ENCODE results near the gene CBX7. TPM values are rescaled to one million over a fixed set of nuclear protein-coding genes. Genes with fewer than 3 reads are reported as not detected.
"Not testable (repeated sequence)": the region's sequence is repeated elsewhere in the genome, so short reads cannot be mapped to it uniquely, and the experiment has no call there.

The CBX7 gene
- polyA plus RNA-seq, 2 of the 4 experiments (the other 2 are of a cell fraction), result 0.79 to 2.5 TPM

DNA sequence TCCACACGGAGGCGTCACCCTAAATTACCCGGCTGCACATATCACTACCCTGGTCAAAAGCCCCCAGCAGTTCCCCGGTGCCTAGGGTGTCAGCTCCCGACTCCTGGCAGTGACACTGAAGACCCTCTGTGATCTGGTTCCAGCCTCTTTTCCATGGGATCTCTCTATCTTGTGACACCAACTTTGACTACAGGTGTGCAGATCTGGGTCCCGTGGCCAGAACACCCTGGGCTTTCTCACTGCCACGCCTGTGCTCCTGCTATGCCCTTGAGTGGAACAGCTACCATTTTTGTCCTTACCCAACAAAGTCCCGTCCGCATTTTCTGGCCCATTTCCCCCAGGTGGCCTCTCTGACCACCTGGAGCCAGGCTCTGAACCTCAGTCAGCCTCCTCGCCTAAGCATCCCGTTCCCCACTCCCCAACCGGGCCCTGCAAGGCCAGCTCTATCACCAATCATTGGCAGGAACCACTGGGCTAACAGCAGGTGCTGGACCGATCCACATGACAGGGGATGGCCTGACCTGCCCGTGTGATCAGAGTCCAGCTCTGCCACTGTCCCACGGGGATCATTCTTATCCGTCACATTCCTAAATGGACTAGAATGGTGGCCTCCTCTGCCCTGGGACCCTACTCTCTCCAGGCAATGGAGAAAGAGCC lies 20.7 kb upstream of the CBX7 start:
- ChIA-PET CTCF (interaction anchor here (2.2 to 9.0 kb wide), 3 partner anchors 134 to 143 kb away, joined by 15 to 96 read pairs (median 22); no protein-coding TSS in a partner anchor), POLR2A (interaction anchor here (0.7 kb wide), 1 partner anchor 147 kb away, joined by 4 read pairs; no protein-coding TSS in a partner anchor)
- Histone ChIP-seq H3K9me3 (no peaks in the 10 kb centered on the region), H3K4me1 (peaks cover 66% of the 10 kb centered on the region), H3K27ac (peak overlapping the region; percentile 92 to 95), H3K4me2 (peak overlapping the region; percentile 87; the same call in 1 of the 3 replicates), H3K4me3 (no peak overlapping the region)
- TF ChIP-seq, protein P1, sequence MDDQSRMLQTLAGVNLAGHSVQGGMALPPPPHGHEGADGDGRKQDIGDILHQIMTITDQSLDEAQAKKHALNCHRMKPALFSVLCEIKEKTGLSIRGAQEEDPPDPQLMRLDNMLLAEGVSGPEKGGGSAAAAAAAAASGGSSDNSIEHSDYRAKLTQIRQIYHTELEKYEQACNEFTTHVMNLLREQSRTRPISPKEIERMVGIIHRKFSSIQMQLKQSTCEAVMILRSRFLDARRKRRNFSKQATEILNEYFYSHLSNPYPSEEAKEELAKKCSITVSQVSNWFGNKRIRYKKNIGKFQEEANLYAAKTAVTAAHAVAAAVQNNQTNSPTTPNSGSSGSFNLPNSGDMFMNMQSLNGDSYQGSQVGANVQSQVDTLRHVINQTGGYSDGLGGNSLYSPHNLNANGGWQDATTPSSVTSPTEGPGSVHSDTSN (IDR thresholded peaks at IDR 0.05), result no peak
- TF ChIP-seq EP300 (IDR thresholded peaks at IDR 0.05), result no peak
- TF ChIP-seq ZFP36 (IDR thresholded peaks at IDR 0.05; ENCODE audit: borderline replicate concordance, partially characterized antibody), result no peak
- no peak for TF ChIP-seq POLR2AphosphoS2 (conservative IDR thresholded peaks at IDR 0.05; ENCODE audit: low read length)
- no peak for TF ChIP-seq CTCF (IDR thresholded peaks at IDR 0.05)
- DNase-seq (ENCODE audit: low read depth in 1 of 2, low spot score in 1 of 2) (no peak), ATAC-seq (no peak), FAIRE-seq (no peak)
- WGBS (ENCODE audit: missing lambda C conversion rate), result 93% methylated on average over 16 of the region's 16 CpGs

GRCh38 chr22:39172265-39173049 lies 20.0 kb upstream of the CBX7 start:
- TF ChIP-seq ZFP36 (IDR thresholded peaks at IDR 0.05; ENCODE audit: borderline replicate concordance, partially characterized antibody) (peak; percentile 67), HDAC2 (IDR thresholded peaks at IDR 0.05) (0 out of 2 replicates have a peak, but pooled peaks have one; percentile 23), KDM1A (IDR thresholded peaks at IDR 0.05; ENCODE audit: low read depth) (peak; percentile 34; the same call in 1 of the 2 replicates)
- CTCF ChIA-PET, result interaction anchor here (1.2 to 9.0 kb wide), 7 partner anchors 7 to 356 kb away, joined by 4 to 96 read pairs (median 15); no protein-coding TSS in a partner anchor
- H3K9me3 ChIP-seq; FAIRE-seq; H3K4me2 ChIP-seq; DNase-seq (ENCODE audit: low read depth in 1 of 2, low spot score in 1 of 2); ATAC-seq; H3K4me3 ChIP-seq: not testable (repeated sequence)
- Histone ChIP-seq H3K4me1 (peaks cover 63% of the 10 kb centered on the region), H3K27ac (peak overlapping the region; percentile 92 to 95)
- 77% methylated on average over 10 of the region's 11 CpGs for WGBS (ENCODE audit: missing lambda C conversion rate)
- POLR2A ChIA-PET, result interaction anchor here (0.7 to 2.8 kb wide), 2 partner anchors 146 to 147 kb away, joined by 4 to 16 read pairs; partner anchors contain the start of gene RPL3

- ATAC-seq, result no peak
- POLR2A ChIA-PET, result interaction anchor here (0.7 to 2.8 kb wide), 3 partner anchors 139 to 147 kb away, joined by 5 to 16 read pairs (median 6); partner anchors contain the start of gene RPL3
- H3K4me1 ChIP-seq, result peaks cover 56% of the 10 kb centered on the region
- H3K9me3 ChIP-seq, result no peaks in the 10 kb centered on the region
- H3K4me3 ChIP-seq, result no peak overlapping the region
- peak overlapping the region; percentile 59; the same call in 2 of the 3 replicates for H3K4me2 ChIP-seq
- WGBS (ENCODE audit: missing lambda C conversion rate), result 93% methylated on average over 13 of the region's 17 CpGs
- DNase-seq (ENCODE audit: low read depth in 1 of 2, low spot score in 1 of 2), result no peak
- peak overlapping the region; percentile 92 to 95 for H3K27ac ChIP-seq
- TF ChIP-seq ESRRA (IDR thresholded peaks at IDR 0.05; ENCODE audit: borderline replicate concordance, low read length) (no peak), FOSB (CRISPR knock-in tag; IDR thresholded peaks at IDR 0.05) (no peak), CHD4 (IDR thresholded peaks at IDR 0.05; ENCODE audit: borderline replicate concordance) (no peak), MAX (IDR thresholded peaks at IDR 0.05) (no peak), RCOR1 (IDR thresholded peaks at IDR 0.05; ENCODE audit: low read depth, low read length) (no peak), RAD21 (conservative IDR thresholded peaks at IDR 0.05 in 1 of 2, IDR thresholded peaks at IDR 0.05 in 1 of 2) (no peak)
- TF ChIP-seq, protein P1 (IDR thresholded peaks at IDR 0.05), result no peak
- CTCF ChIA-PET, result interaction anchor here (0.6 to 9.0 kb wide), 33 partner anchors 8 to 360 kb away, joined by 3 to 96 read pairs (median 6); partner anchors contain the start of genes PDGFB and RPL3
- no peak for FAIRE-seq
Measured at GRCh38 chr22:39171623-39172264, 19.3 kb upstream of the CBX7 start.
